Calu3 (cell line): Measurements from ENCODE around the gene SPRR3. TPM values are rescaled to one million over a fixed set of nuclear protein-coding genes. Genes with fewer than 3 reads are reported as not detected.

Experiments
- BruUV-seq: library from RNA; stranded (reverse); fragments of 400-500 nt; replicated peaks from 2 replicates; lab custom pipeline; 2021; lab: Mats Ljungman, UMichigan
- CTCF ChIA-PET: fragments of 300-600 bp; sonication (Branson Sonifier 250); formaldehyde crosslinking; loops from one replicate; lab custom pipeline; 2022; ENCODE audit warnings: antibody characterized with exemption; lab: Charles Lee
- DNase-seq: peaks from one replicate; pipeline ENCODE4 v3.0.0; 2022
- H3K27ac Mint-ChIP-seq: one replicate; pipeline ENCODE4 v1.8.0; 2022; ENCODE audit warnings: mixed read lengths; ENCODE audit not compliant: unreplicated experiment
- H3K27me3 Mint-ChIP-seq: one replicate; pipeline ENCODE4 v1.8.0; 2022; ENCODE audit warnings: mixed read lengths; ENCODE audit not compliant: unreplicated experiment
- H3K36me3 Mint-ChIP-seq: one replicate; pipeline ENCODE4 v1.8.0; 2022; ENCODE audit warnings: mild to moderate bottlenecking, moderate library complexity, mixed read lengths; ENCODE audit not compliant: insufficient read depth, unreplicated experiment
- H3K4me1 Mint-ChIP-seq: one replicate; pipeline ENCODE4 v1.8.0; 2022; ENCODE audit warnings: mild to moderate bottlenecking, low read depth, mixed read lengths; ENCODE audit not compliant: unreplicated experiment
- H3K4me3 Mint-ChIP-seq: one replicate; pipeline ENCODE4 v1.8.0; 2022; ENCODE audit warnings: mild to moderate bottlenecking, low read depth, moderate library complexity, mixed read lengths; ENCODE audit not compliant: unreplicated experiment
- H3K9me3 Mint-ChIP-seq: one replicate; pipeline ENCODE4 v1.8.0; 2022; ENCODE audit warnings: low read depth, mixed read lengths; ENCODE audit not compliant: unreplicated experiment
- intact Hi-C: fragments of 100-400 bp; cut with micrococcal nuclease; formaldehyde crosslinking; loops from one replicate; pipeline ENCODE4 v1.10.0; 2022; ENCODE audit not compliant: unreplicated experiment
- total RNA-seq: library from RNA; stranded (reverse); gene quantifications from 2 replicates; pipeline ENCODE4 v1.2.3, GENCODE V29; 2022
- TF ChIP-seq, protein P1 (sequence below): fragments of 200-600 bp; IDR thresholded peaks from one replicate; pipeline ENCODE4 v1.8.0; 2022; ENCODE audit warnings: antibody characterized with exemption; ENCODE audit not compliant: unreplicated experiment

Gene SPRR3
- total RNA-seq, 1 experiment from 2014 or later = 6.2 TPM

DNA sequence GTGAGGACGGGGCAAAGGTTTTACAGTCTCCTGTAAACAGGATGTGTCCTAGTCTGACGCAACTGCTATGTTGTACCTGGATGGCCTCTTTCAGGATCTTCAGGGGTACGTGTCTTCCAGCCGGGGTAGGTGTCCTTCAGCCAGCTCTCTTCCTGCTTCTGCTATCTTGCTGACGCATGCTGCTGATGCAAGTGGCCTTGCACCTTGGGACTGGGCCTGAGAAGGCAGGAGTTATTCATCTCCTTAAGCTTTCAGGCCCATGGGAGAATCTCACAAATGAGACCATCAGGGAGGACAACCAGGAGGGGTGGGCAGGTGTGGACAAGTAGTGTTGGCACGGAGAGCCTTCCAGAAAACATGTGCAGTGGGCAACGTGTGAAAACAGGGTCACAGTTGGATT, 21.6 kb downstream of the SPRR3 start:
- TF ChIP-seq, protein P1, sequence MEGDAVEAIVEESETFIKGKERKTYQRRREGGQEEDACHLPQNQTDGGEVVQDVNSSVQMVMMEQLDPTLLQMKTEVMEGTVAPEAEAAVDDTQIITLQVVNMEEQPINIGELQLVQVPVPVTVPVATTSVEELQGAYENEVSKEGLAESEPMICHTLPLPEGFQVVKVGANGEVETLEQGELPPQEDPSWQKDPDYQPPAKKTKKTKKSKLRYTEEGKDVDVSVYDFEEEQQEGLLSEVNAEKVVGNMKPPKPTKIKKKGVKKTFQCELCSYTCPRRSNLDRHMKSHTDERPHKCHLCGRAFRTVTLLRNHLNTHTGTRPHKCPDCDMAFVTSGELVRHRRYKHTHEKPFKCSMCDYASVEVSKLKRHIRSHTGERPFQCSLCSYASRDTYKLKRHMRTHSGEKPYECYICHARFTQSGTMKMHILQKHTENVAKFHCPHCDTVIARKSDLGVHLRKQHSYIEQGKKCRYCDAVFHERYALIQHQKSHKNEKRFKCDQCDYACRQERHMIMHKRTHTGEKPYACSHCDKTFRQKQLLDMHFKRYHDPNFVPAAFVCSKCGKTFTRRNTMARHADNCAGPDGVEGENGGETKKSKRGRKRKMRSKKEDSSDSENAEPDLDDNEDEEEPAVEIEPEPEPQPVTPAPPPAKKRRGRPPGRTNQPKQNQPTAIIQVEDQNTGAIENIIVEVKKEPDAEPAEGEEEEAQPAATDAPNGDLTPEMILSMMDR = no peak
- Mint-ChIP-seq H3K9me3 (peaks cover 3% of the 10 kb centered on the region), H3K27ac (no peak overlapping the region), H3K4me3 (no peak overlapping the region), H3K27me3 (peaks cover 12% of the 10 kb centered on the region), H3K36me3 (no peaks in the 10 kb centered on the region), H3K4me1 (no peaks in the 10 kb centered on the region)
- intact Hi-C loops = no loop called here
- no TSS peak for BruUV-seq
- CTCF ChIA-PET = no interaction called here
- DNase-seq = no peak

GRCh38 chr1:153024413-153024812, 22.9 kb downstream of the SPRR3 start:
- intact Hi-C loops = no loop called here
- TF ChIP-seq, protein P1 = no peak
- Mint-ChIP-seq H3K27me3 (peaks cover 6% of the 10 kb centered on the region), H3K4me1 (no peaks in the 10 kb centered on the region), H3K36me3 (no peaks in the 10 kb centered on the region), H3K4me3 (no peak overlapping the region), H3K27ac (no peak overlapping the region), H3K9me3 (peaks cover 2% of the 10 kb centered on the region)
- CTCF ChIA-PET = no interaction called here
- DNase-seq = no peak
- no TSS peak for BruUV-seq

- Mint-ChIP-seq H3K4me3 (no peak overlapping the region), H3K27ac (no peak overlapping the region), H3K4me1 (peaks cover 5% of the 10 kb centered on the region), H3K9me3 (no peaks in the 10 kb centered on the region), H3K36me3 (no peaks in the 10 kb centered on the region), H3K27me3 (no peaks in the 10 kb centered on the region)
- DNase-seq = no peak
- CTCF ChIA-PET = no interaction called here
- intact Hi-C loops = no loop called here
- TF ChIP-seq, protein P1 = no peak
- BruUV-seq = no TSS peak
Measured at GRCh38 chr1:153025797-153026196, 24.2 kb downstream of the SPRR3 start.

DNA sequence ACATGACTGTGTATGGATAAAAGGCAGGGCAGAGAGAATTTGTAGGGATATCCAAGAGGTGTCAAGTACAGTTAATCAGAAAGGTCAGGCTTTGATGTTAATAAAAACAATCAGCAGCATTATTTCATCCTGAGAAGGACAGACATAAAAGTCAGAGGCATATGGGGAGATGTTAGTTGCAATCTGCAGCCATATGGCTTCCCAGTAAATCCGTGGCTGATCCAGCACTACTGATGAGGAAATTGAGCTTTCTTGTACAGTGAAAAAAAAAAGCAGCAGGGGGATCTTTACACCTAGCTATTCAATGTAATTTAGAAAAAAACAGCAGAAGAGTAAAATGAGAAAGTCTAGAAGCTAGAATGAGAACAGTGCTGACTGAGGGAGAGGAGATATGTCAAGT, 27.2 kb downstream of the SPRR3 start:
- DNase-seq = no peak
- no peak overlapping the region for H3K27ac Mint-ChIP-seq
- intact Hi-C loops = no loop called here
- TF ChIP-seq, protein P1 = no peak
- BruUV-seq = no TSS peak
- H3K36me3 Mint-ChIP-seq = no peaks in the 10 kb centered on the region
- H3K27me3 Mint-ChIP-seq = no peaks in the 10 kb centered on the region
- CTCF ChIA-PET = interaction anchor here (0.6 to 0.7 kb wide), 2 partner anchors 262 to 807 kb away, joined by 3 to 4 read pairs; no protein-coding TSS in a partner anchor
- peaks cover 25% of the 10 kb centered on the region for H3K4me1 Mint-ChIP-seq
- no peaks in the 10 kb centered on the region for H3K9me3 Mint-ChIP-seq
- H3K4me3 Mint-ChIP-seq = no peak overlapping the region
